ENCODE results near the gene KLHL24. TPM values are rescaled to one million over a fixed set of nuclear protein-coding genes. Genes with fewer than 3 reads are reported as not detected.

Gene KLHL24
- total RNA-seq, 1 experiment from 2014 or later, result 16.3 TPM

GRCh38 chr3:183725387-183725786 lies 90.0 kb downstream of the KLHL24 start:
- in situ Hi-C loops (cut with HindIII; ENCODE audit: low pct_unique_long_range_greater_than_20kb, low sequenced_read_pairs), result no loop called here

GRCh38 chr3:183728204-183728603 lies 92.8 kb downstream of the KLHL24 start:
- in situ Hi-C loops (cut with HindIII; ENCODE audit: low pct_unique_long_range_greater_than_20kb, low sequenced_read_pairs), result no loop called here
- no peak for DNase-seq (ENCODE audit: low read depth)

More at GRCh38 chr3:183725387-183725786, 90.0 kb downstream of the KLHL24 start:
- DNase-seq (ENCODE audit: low read depth), result no peak

GRCh38 chr3:183730361-183730760 lies 94.9 kb downstream of the KLHL24 start:
- in situ Hi-C loops (cut with HindIII; ENCODE audit: low pct_unique_long_range_greater_than_20kb, low sequenced_read_pairs), result no loop called here
- no peak for DNase-seq (ENCODE audit: low read depth)

GRCh38 chr3:183731611-183732010 lies 96.2 kb downstream of the KLHL24 start:
- in situ Hi-C loops (cut with HindIII; ENCODE audit: low pct_unique_long_range_greater_than_20kb, low sequenced_read_pairs), result no loop called here
- DNase-seq (ENCODE audit: low read depth), result no peak

GRCh38 chr3:183733553-183733952 lies 98.1 kb downstream of the KLHL24 start:
- in situ Hi-C loops (cut with HindIII; ENCODE audit: low pct_unique_long_range_greater_than_20kb, low sequenced_read_pairs), result no loop called here
- no peak for DNase-seq (ENCODE audit: low read depth)

Other genes with a start within 250 kb of the KLHL24 start
- 0.91 TPM in 1 of 2 replicates, not detected in the other for gene MCF2L2, start 207.0 kb upstream of the KLHL24 start, total RNA-seq (2014; rRNA removed; shearing (Covaris generic); ENCODE audit: low replicate concordance)
- gene KLHL6, start 79.9 kb upstream of the KLHL24 start, total RNA-seq (2014; rRNA removed; shearing (Covaris generic); ENCODE audit: low replicate concordance), result not detected in 2 replicates
- 20.1 and 24.5 TPM in 2 replicates for gene YEATS2, start 62.2 kb downstream of the KLHL24 start, total RNA-seq (2014; rRNA removed; shearing (Covaris generic); ENCODE audit: low replicate concordance)
- gene MAP6D1, start 190.0 kb downstream of the KLHL24 start, total RNA-seq (2014; rRNA removed; shearing (Covaris generic); ENCODE audit: low replicate concordance), result 4.9 TPM in 1 of 2 replicates, not detected in the other
- gene PARL, start 249.3 kb downstream of the KLHL24 start, total RNA-seq (2014; rRNA removed; shearing (Covaris generic); ENCODE audit: low replicate concordance), result 38.7 and 60.1 TPM in 2 replicates